HepG2 (cell line): Measurements from ENCODE around the gene LSM2.

Source experiments
- FIP1L1 ChIP-seq: fragments of 200-400 bp; formaldehyde crosslinking; IDR thresholded peaks from 2 replicates; pipeline ENCODE4 v1.6.1; 2018; ENCODE audit warnings: low read depth, mild to moderate bottlenecking, low read length, moderate library complexity, borderline replicate concordance; ENCODE audit not compliant: insufficient read depth
- PHF20 ChIP-seq: sonication (generic); formaldehyde crosslinking; IDR thresholded peaks from 2 replicates; pipeline ENCODE4 v1.5.0; 2020; ENCODE audit warnings: mild to moderate bottlenecking, missing genetic modification reagents
- TAF1 ChIP-seq: sonication (generic); formaldehyde crosslinking; IDR thresholded peaks from 2 replicates; pipeline ENCODE4 v1.4.0; 2020; ENCODE audit warnings: missing genetic modification reagents
- ZNF274 ChIP-seq: sonication (generic); formaldehyde crosslinking; IDR thresholded peaks from 2 replicates; pipeline ENCODE4 v1.5.1; 2020; ENCODE audit warnings: mild to moderate bottlenecking, missing genetic modification reagents

DNA sequence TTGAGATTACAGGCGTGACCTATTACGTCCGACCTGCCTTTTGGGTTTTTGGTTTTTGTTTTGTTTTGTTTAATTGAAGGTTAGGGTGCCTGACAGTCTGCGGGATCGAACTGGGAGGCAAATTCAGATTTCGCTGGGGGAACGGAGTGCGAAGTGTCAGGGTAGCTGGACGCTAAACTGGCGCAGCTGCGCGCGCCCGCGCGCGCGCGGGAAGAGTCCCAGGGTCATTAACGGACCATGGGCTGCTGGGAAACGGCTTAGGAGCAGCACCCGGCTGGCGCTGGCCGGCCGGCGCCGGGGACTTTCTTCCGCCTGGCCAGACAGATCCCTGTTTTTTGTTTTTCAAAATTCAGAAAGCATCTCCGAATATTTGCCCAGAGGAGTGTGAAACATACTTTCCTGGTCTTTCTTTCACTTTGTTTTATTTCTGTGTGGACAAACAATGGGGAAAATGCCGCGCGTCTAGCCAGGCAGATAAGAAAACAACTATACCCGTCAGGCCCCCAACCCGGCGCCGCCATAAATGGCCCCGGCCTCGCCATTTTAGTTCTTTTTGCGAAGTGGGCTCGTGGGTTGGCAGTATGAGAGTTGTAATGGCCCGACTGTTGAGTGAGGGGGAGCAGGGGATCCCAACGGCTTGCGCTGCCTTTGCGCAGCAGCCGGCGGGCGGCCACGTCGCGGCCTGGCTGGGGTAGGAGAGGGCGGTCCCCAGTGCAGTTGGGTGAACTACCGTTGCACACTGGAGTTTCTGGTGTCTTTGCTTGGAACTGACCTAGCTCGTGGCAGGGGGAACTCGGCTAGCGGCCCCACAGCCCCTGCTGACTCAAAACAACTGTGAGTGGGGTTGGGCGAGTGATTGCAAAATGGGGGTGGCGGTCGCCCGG, 27.8 kb upstream of the LSM2 start:
- TF ChIP-seq ZNF274 (CRISPR knock-in tag) (peak; percentile 79), PHF20 (peak; percentile 77), TAF1 (CRISPR knock-in tag) (peak; percentile 97), FIP1L1 (no peak; the same call in 1 of the 2 replicates)
